Posterior vena cava (tissue), 2 donors: ENCODE results near the gene SEPHS2. TPM values are rescaled to one million over a fixed set of nuclear protein-coding genes. Genes with fewer than 3 reads are reported as not detected.
A peak's percentile ranks its signal among the peaks of the same experiment; 100 is the strongest.
"Not testable (repeated sequence)": the region's sequence is repeated elsewhere in the genome, so short reads cannot be mapped to it uniquely, and the experiment has no call there.

Experiments
- DNase-seq: peaks from one replicate; pipeline ENCODE4 v3.0.0-alpha.2; 2020; ENCODE audit warnings: low spot score
- intact Hi-C, 2 donors: fragments of 100-400 bp; cut with DNase I; formaldehyde crosslinking; loops; one replicate each; pipeline versions ENCODE4 v1.14.1 to v1.14.2; 2022 to 2023
- long read RNA-seq, 2 donors: library from polyadenylated mRNA; unstranded; transcript quantifications; one replicate each; pipeline ENCODE4 v2.0.0, GENCODE V29; 2020 to 2021
- total RNA-seq, 2 donors: library from RNA; stranded (reverse); fragmentation: NEBNext Ultra II Directional; extraction: Animal tissue kit (Norgen Biotek cat#: 25700); gene quantifications; one replicate each; pipeline ENCODE4 v1.2.1, GENCODE V29; 2021
- donor health status: DM: yes; HTN: yes; CAD: no.
- donor health status: DM: yes; HTN: yes; CAD: no.

Gene SEPHS2
- 10 to 100 TPM; 31.5 to 32.5 TPM for total RNA-seq
- long read RNA-seq, donor 1, transcript SEPHS2-201 (1 exons, 2,551 nt) = major isoform, 36 of 36 reads
- long read RNA-seq, donor 1, partial matches to known transcripts = 0 of 36 reads
- long read RNA-seq, donor 1, other reads (novel, unspliced or antisense) = 0 of 36 reads
- long read RNA-seq, donor 2, transcript SEPHS2-201 (1 exons, 2,551 nt) = major isoform, 189 of 190 reads
- long read RNA-seq, donor 2, partial matches to known transcripts = 0 of 190 reads
- long read RNA-seq, donor 2, other reads (novel, unspliced or antisense) = 1 of 190 reads

GRCh38 chr16:30445408-30446202, at the start of gene SEPHS2:
TSS of gene SEPHS2 (minus strand) at chr16:30445874. CDS start at chr16:30445727, 147 bp downstream.
- intact Hi-C loops = loop anchor here in 1 of 2 donors (10.0 kb wide), 1 partner anchor 79 kb away; the partner anchor contains the start of gene ZNF768

DNA sequence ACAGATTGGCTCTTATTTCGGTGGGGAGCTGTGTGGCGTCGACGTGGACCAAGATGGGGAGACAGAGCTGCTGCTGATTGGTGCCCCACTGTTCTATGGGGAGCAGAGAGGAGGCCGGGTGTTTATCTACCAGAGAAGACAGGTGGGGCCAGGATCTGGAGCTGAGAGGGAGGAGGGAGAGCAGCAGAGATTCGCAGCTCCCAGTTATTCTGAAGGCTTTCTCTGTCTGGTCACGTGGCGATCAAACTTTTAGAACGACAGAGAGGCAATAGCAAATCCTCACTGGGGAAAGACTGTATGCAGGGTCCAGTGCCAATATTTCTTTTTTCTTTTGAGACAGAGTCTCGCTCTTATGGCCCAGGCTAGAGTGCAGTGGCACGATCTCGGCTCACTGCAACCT, 49.0 kb upstream of the SEPHS2 start:
- intact Hi-C loops = no loop called here
- DNase-seq = no peak

More at GRCh38 chr16:30445408-30446202, at the start of gene SEPHS2:
- peak; percentile 99 for DNase-seq

- intact Hi-C loops = no loop called here
- DNase-seq = no peak
These were observed 48.3 kb upstream of the SEPHS2 start for GRCh38 chr16:30493941-30494488.

- intact Hi-C loops = no loop called here
These were observed 46.2 kb upstream of the SEPHS2 start for GRCh38 chr16:30491744-30492308.

DNA sequence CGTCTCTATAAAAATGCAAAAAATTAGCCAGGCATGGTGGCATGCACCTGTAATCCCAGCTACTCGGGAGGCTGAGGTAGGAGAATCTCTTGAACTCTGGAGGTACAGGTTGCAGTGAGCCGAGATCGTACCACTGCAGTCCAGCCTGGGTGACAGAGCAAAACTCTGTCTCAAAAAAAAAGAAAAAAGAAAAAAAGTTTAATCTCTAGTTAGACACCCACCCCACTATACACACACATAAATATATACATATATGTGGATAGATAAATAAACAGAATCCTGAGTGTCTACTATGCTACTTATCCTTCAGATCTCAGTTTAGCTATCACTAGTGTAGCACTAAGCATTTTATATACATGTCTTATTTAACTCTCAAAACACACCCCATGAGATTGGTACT, 45.6 kb upstream of the SEPHS2 start:
- intact Hi-C loops = no loop called here
- DNase-seq = no peak

More at GRCh38 chr16:30491744-30492308, 46.2 kb upstream of the SEPHS2 start:
- DNase-seq = no peak

DNA sequence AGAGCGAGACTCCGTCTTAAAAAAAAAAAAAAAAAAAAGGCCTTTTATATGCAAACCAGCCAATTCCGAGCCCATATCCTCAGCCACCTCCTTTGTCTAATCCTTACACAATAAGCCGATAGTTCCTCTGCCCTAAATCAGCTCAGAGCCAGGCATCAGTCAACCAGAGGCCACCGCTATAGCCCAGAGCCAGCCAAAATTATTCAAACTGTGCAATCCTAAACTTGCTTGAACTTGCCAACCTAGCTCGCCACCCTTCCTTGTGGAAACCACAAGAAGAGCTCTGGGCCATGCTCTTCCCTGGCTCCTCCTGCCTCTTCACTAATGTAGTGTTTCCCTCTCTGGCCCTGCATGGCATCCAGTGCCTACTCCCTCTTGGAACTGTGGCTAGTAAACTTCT, 44.5 kb upstream of the SEPHS2 start:
- DNase-seq = no peak
- intact Hi-C loops = no loop called here

GRCh38 chr16:30488764-30489605, 43.3 kb upstream of the SEPHS2 start:
- no peak for DNase-seq
- intact Hi-C loops = no loop called here

- intact Hi-C loops = no loop called here
- DNase-seq = no peak
These were observed 40.3 kb upstream of the SEPHS2 start for GRCh38 chr16:30485818-30486436.

- no peak for DNase-seq
- intact Hi-C loops = no loop called here
These were observed 39.2 kb upstream of the SEPHS2 start for GRCh38 chr16:30484887-30485286.

- intact Hi-C loops = no loop called here
- DNase-seq = no peak
These were observed 36.7 kb upstream of the SEPHS2 start for GRCh38 chr16:30482366-30482765.

DNA sequence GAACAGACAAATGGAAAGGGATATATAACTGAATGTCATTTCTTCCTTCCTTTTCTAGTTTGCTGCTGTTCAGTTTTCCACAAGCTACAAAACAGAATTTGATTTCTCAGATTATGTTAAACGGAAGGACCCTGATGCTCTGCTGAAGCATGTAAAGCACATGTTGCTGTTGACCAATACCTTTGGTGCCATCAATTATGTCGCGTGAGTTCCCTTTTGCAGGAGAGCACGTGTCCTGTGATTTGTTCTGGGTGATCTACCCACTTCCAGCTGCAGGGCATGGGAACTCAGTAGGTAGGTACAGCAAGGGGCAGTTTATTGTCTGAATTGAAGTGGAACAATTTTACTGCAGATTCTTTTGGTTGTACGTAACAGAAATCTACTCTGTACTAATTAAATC, 35.7 kb upstream of the SEPHS2 start:
- DNase-seq = no peak
- intact Hi-C loops = no loop called here

DNA sequence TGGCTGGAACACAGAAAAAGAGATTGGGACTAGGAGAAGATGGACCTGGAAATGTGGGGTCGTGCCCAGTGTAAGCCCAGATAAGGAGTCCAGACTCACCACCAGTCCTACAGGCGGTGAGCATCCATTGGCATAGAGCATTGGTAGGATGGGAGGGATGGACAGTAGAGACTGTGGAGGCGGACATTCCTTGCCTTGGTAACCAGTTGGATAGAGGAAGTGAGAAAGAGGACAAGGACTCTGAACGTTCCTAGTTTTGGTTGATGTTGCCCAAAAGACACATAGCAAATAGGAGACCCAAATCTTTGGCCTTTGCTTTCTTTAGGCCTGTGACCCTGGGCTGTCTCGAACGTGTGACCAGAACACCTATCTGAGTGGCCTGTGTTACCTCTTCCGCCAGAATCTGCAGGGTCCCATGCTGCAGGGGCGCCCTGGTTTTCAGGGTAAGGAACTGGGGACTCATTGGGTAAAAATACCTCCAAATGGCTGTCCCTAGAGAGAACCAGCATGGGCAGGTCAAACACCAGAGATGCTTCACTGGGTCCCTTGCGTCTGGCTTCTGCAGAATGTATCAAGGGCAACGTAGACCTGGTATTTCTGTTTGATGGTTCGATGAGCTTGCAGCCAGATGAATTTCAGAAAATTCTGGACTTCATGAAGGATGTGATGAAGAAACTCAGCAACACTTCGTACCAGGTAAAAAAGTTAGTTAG, 33.2 kb upstream of the SEPHS2 start:
- no peak for DNase-seq
- intact Hi-C loops = no loop called here

- DNase-seq, intact Hi-C loops: not testable (repeated sequence)
These were observed 32.1 kb upstream of the SEPHS2 start for GRCh38 chr16:30477773-30478172.

- intact Hi-C loops = no loop called here
- DNase-seq = no peak
These were observed 31.3 kb upstream of the SEPHS2 start for GRCh38 chr16:30476991-30477390.

GRCh38 chr16:30474684-30475083, 29.0 kb upstream of the SEPHS2 start:
- DNase-seq = no peak
- intact Hi-C loops = no loop called here

DNA sequence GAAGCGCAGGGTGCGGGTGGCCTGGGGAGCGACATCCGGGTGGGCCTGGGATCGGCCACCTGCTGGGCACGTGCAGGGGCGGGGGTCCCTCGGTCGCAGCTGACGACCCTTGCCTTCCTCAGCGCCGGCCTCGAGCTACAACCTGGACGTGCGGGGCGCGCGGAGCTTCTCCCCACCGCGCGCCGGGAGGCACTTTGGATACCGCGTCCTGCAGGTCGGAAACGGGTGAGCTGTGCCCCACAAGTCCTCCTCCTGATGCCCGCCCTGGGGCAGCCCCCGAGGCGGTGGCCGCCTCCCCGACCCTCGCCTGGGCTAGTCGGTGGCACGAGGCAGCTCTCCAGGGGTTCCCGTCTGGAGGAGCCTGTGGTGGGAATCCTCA, 28.4 kb upstream of the SEPHS2 start:
- intact Hi-C loops = no loop called here

GRCh38 chr16:30473231-30474073, 27.8 kb upstream of the SEPHS2 start:
- intact Hi-C loops = no loop called here
- no peak for DNase-seq

More for the DNA sequence above, 28.4 kb upstream of the SEPHS2 start:
- no peak for DNase-seq
